HG02588 (cell line): ENCODE data around the gene MUL1.
"Not testable (repeated sequence)": the region's sequence is repeated elsewhere in the genome, so short reads cannot be mapped to it uniquely, and the experiment has no call there.

Source experiments
- ATAC-seq: cut with Tn5 transposase; IDR thresholded peaks from one replicate; pipeline ENCODE4 v1.9.1; 2021; ENCODE audit warnings: mild to moderate bottlenecking, moderate library complexity; ENCODE audit not compliant: unreplicated experiment

MUL1 gene

GRCh38 chr1:20511518-20512428, 3.8 kb upstream of the MUL1 start:
- no peak for ATAC-seq

DNA sequence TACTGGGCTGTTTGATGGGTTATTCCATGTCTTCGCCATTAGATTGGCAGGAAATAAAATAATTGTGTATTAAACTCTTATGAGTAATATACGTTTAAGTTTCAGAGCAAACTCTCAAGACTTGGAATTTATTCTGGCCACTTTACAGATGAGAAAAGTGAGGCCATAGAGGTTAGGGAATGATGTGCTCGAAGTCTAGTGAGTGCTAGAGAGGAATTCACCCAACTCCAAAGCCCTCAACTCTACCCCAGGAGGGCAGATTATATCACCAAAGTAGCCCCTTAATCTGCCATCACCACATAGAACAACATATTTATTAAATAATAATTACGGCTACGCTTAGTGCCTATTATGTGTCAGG, 440 bp upstream of the MUL1 start:
- ATAC-seq: no peak

- peak; percentile 6 for ATAC-seq
Observed at GRCh38 chr1:20507248-20507563, 745 bp downstream of the MUL1 start.

DNA sequence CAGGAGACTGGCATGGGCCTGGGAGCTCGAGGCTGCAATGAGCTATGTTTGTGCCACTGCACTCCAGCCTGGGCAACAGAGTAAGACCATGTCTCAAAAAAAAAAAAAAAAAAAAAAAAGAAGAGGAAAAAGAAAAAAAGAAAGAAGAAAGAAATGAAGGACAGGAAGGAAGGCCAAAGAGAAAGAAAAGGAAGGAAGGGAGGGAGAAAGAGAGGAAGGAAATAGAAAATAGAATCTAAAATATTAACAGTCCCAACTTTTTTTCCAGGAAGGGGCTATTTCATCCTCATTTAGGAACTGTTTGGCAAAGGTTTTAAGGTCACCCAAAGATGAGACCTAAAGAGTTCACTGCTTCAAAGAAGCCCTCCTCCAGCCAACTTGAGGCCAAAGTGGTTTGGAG, 2.5 kb downstream of the MUL1 start:
- ATAC-seq: no peak

DNA sequence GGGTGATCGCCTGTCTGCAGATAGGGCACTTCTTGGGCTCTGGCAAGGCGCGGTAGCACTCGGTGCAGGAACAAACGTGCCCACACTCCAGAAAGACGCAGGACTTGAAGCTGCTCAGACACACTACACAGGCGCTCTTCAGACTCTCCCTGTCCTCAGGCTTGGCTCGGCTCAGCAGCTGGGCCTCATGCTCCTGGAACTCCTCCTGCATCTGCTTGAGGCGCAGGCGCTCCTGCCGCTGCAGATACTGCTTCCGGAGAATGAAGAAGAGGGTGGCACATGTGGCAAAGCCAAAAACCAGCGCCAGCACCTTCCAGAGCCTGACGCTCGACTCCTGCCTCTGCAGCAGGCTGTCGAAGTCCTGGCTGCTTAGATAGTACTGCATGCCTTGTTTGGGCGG, 7.2 kb downstream of the MUL1 start:
- ATAC-seq: no peak

GRCh38 chr1:20499718-20500117, 8.2 kb downstream of the MUL1 start:
- no peak for ATAC-seq

- no peak for ATAC-seq
Observed at GRCh38 chr1:20499105-20499504, 8.8 kb downstream of the MUL1 start.

DNA sequence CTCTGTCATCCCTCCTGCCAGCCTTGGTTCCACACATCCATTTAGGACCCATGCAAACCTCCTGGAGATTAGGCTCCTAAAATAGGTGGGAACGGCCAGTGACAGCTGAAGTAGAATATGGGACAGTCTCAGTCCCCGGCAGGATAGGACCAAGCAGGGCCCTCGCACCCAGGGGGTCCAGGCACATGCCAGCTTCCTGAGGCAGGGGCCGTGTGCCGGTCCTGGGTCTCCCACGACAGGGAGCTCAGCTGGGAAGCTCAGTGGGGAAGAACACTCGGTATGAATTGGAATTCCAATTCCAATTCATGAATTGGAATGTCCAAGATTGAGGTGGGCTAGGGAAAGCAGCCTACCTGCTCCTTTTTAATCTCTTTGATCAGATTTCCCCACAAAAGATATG, 9.8 kb downstream of the MUL1 start:
- ATAC-seq: no peak

DNA sequence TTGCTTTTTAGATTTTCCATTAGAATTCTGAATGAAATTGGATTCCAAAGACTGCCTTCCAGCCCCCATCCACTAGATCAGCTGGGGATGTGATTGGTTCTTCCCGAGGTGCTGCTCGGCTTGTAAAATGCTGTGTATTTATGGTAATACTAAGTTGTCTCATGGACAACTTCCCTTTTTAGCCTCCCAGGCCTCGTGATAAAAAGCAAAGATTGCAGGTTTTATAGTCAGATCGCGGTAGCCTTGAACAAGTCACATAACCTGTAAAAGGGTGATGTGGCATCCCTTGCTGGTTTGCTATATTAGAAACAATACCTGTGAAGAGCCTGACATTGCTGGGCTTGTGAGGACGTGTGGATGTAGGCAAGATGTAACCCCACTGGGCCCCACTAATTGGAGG, 10.4 kb downstream of the MUL1 start:
- no peak for ATAC-seq

DNA sequence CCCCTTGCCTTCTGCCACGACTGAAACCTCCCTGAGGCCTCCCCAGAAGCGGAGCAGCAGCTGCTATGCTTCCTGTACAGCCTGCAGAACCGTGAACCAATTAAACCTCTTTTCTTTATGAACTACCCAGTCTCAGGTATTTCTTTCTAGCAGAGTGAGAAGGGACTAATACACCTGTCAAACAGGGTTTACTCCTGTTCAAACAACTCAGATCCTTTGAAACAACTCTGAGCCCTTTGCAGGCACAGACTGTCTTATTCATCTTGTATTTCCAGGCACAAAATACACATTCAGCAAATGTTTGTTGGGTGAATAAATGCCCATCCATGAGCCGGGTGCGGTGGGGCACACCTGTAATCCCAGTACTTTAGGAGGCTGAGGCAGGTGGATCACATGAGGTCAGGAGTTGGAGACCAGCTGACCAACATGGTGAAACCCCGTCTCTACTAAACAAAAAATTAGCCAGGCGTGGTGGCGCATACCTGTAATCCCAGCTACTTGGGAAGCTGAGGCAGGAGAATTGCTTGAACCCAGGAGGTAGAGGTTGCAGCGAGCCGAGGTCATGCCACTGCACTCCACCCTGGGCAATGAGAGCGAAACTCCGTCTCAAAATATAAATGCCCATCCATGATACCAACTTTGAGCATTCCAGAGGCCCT, 11.1 kb downstream of the MUL1 start:
- not testable (repeated sequence) for ATAC-seq

- ATAC-seq: no peak
Observed at GRCh38 chr1:20496241-20496661, 11.7 kb downstream of the MUL1 start.

GRCh38 chr1:20495661-20496060, 12.3 kb downstream of the MUL1 start:
- no peak for ATAC-seq

- no peak for ATAC-seq
Observed at GRCh38 chr1:20494609-20495311, 13.2 kb downstream of the MUL1 start.

GRCh38 chr1:20493839-20494608, 13.9 kb downstream of the MUL1 start:
- ATAC-seq: no peak

GRCh38 chr1:20493309-20493708, 14.6 kb downstream of the MUL1 start:
- ATAC-seq: no peak

DNA sequence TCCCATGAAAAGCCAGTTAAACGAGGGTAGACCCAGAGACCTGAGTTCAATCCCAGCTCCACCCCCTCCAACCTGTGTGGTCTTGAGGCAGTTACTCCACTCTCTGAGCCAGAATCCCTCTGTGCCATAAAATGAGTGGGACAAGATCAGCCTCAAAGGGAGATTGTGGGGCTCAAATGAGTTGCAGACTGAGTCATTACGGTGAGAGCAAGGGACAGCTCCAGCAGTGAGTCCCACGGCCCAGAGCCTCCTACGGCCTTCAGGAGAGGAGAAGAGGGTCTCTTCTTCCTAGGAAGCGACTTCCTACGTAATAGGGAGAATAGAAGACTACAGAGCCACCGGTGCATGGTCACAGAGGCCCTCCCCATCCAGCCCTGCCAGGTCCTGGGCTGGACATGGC, 15.2 kb downstream of the MUL1 start:
- ATAC-seq: no peak

DNA sequence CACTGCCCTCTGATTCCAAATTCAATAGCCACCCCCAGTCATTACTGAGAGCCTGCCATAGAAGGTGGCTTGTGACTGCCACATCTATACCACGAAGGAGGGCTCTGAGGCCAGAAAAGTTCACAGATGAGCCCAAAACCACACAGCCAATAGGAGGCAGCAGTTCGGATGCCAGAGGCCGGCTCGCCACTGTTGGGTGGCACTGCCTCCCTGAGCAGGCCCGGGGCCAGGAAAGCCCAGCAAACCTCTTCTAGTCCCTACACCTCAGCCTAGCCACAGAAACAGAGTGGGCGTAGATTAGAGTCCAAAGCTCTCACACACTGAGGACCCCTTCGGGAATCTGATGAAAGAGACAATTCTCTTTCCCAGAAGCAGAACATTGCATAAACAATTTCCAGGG, 16.1 kb downstream of the MUL1 start:
- ATAC-seq: no peak

DNA sequence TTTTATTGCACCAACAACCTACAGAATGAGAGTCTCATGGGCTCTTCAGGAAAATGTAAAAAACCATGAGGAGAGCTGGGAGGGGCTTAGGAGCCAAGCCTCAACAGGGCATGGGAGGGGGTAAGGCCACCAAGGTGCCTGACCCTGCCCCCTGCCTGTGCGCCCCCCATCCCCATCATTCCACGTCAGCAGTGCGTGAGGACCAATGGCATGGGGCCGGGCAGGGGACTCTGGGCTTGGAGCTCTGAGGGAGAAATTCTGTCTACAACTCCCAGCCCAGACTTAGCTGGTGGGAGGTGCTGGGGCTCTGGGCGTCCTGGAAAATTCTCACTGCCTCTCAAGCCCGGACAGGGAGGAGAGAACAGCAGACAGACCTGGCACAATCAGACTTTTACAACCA, 16.8 kb downstream of the MUL1 start:
- no peak for ATAC-seq

- no peak for ATAC-seq
Observed at GRCh38 chr1:20487236-20487590, 20.7 kb downstream of the MUL1 start.

- no peak for ATAC-seq
Observed at GRCh38 chr1:20486457-20487235, 21.3 kb downstream of the MUL1 start.
